Lower lobe of right lung (tissue), 2 donors: ENCODE results near the gene SSH2. TPM values are rescaled to one million over a fixed set of nuclear protein-coding genes. Genes with fewer than 3 reads are reported as not detected.

Experiments used
- ATAC-seq, 2 donors: fragments of 200-7000 bp; cut with Tn5 transposase; one replicate each; pipeline ENCODE4 v1.9.1; 2020 to 2022; ENCODE audit warnings: mild to moderate bottlenecking in 2 of 2, moderate library complexity in 2 of 2
- DNase-seq: peaks from one replicate; pipeline ENCODE4 v3.0.0-alpha.2; 2020
- H3K27ac ChIP-seq: fragments of 200-600 bp; one replicate; pipeline ENCODE4 v1.8.0; 2022
- H3K27me3 ChIP-seq: fragments of 200-600 bp; one replicate; pipeline ENCODE4 v1.8.0; 2022; ENCODE audit warnings: low read depth
- H3K36me3 ChIP-seq: fragments of 200-600 bp; one replicate; pipeline ENCODE4 v1.8.0; 2022; ENCODE audit warnings: mild to moderate bottlenecking
- H3K4me1 ChIP-seq: fragments of 200-600 bp; one replicate; pipeline ENCODE4 v1.8.0; 2022
- H3K4me3 ChIP-seq: fragments of 200-600 bp; one replicate; pipeline ENCODE4 v1.8.0; 2022; ENCODE audit warnings: mild to moderate bottlenecking
- H3K9me3 ChIP-seq: fragments of 200-600 bp; one replicate; pipeline ENCODE4 v1.8.0; 2022
- CTCF ChIP-seq: fragments of 200-600 bp; IDR thresholded peaks from one replicate; pipeline ENCODE4 v1.8.0; 2022; ENCODE audit warnings: antibody characterized with exemption, mild to moderate bottlenecking
- intact Hi-C: fragments of 100-400 bp; cut with DNase I; formaldehyde crosslinking; loops from one replicate; pipeline ENCODE4 v1.11.0; 2022
- total RNA-seq: library from RNA; stranded (reverse); fragmentation: NEBNext Ultra II Directional; extraction: Animal tissue kit (Norgen Biotek cat#: 25700); gene quantifications from one replicate; pipeline ENCODE4 v1.2.1, GENCODE V29; 2021
- donor health status: DM: no; HTN: yes; CAD: no; lungs with severe emphysema.

Gene SSH2
- total RNA-seq, 1 donor from 2014 or later: 105 TPM

- Histone ChIP-seq H3K27ac (no peak overlapping the region), H3K9me3 (no peaks in the 10 kb centered on the region), H3K4me3 (no peak overlapping the region), H3K27me3 (no peaks in the 10 kb centered on the region), H3K4me1 (no peaks in the 10 kb centered on the region), H3K36me3 (no peaks in the 10 kb centered on the region)
- no peak for TF ChIP-seq CTCF
- DNase-seq (no peak), ATAC-seq (no peak)
- intact Hi-C loops: no loop called here
Measured at GRCh38 chr17:29802246-29802645, 127.8 kb downstream of the SSH2 start.

GRCh38 chr17:29800457-29800856 is 129.6 kb downstream of the SSH2 start:
- intact Hi-C loops: no loop called here
- Histone ChIP-seq H3K4me3 (no peak overlapping the region), H3K4me1 (no peaks in the 10 kb centered on the region), H3K27me3 (no peaks in the 10 kb centered on the region), H3K36me3 (no peaks in the 10 kb centered on the region), H3K9me3 (no peaks in the 10 kb centered on the region), H3K27ac (no peak overlapping the region)
- no peak for TF ChIP-seq CTCF
- DNase-seq (no peak), ATAC-seq (no peak)

GRCh38 chr17:29796652-29797051 is 133.4 kb downstream of the SSH2 start:
- intact Hi-C loops: no loop called here
- no peak for TF ChIP-seq CTCF
- no peak for DNase-seq
- H3K27me3 ChIP-seq: no peaks in the 10 kb centered on the region
- H3K27ac ChIP-seq: no peak overlapping the region
- no peak overlapping the region for H3K4me3 ChIP-seq
- no peaks in the 10 kb centered on the region for H3K9me3 ChIP-seq
- no peaks in the 10 kb centered on the region for H3K4me1 ChIP-seq
- ATAC-seq: no peak
- peaks cover 4% of the 10 kb centered on the region for H3K36me3 ChIP-seq

GRCh38 chr17:29793501-29793900 is 136.5 kb downstream of the SSH2 start:
- H3K36me3 ChIP-seq: peaks cover 9% of the 10 kb centered on the region
- H3K27me3 ChIP-seq: no peaks in the 10 kb centered on the region
- ATAC-seq: no peak
- TF ChIP-seq CTCF: no peak
- intact Hi-C loops: no loop called here
- DNase-seq: no peak
- peaks cover 7% of the 10 kb centered on the region for H3K4me1 ChIP-seq
- H3K9me3 ChIP-seq: no peaks in the 10 kb centered on the region
- H3K27ac ChIP-seq: no peak overlapping the region
- no peak overlapping the region for H3K4me3 ChIP-seq

- ATAC-seq (no peak), DNase-seq (no peak)
- intact Hi-C loops: no loop called here
- Histone ChIP-seq H3K9me3 (no peaks in the 10 kb centered on the region), H3K4me3 (no peak overlapping the region), H3K27ac (no peak overlapping the region), H3K36me3 (peaks cover 9% of the 10 kb centered on the region), H3K4me1 (peaks cover 7% of the 10 kb centered on the region), H3K27me3 (no peaks in the 10 kb centered on the region)
- TF ChIP-seq CTCF: no peak
Measured at GRCh38 chr17:29791336-29792080, 138.5 kb downstream of the SSH2 start.
